ENCODE results near the gene GALNT16. TPM values are rescaled to one million over a fixed set of nuclear protein-coding genes. Genes with fewer than 3 reads are reported as not detected.

GALNT16 gene
- total and polyA plus RNA-seq, 2 donors (not counting 3 experiments of a cell fraction or from before 2014, with no cell fraction given) = 0.39 to 0.49 TPM

- no peak overlapping the region for H3K4me3 ChIP-seq (replicated peaks in 1 of 3; ENCODE audit: insufficient read depth in 1 of 3, low read depth in 1 of 3, low read length in 3 of 3)
- intact Hi-C loops (cut with micrococcal nuclease) (no loop called here), dilution Hi-C loops (cut with MboI; ENCODE audit: extremely low pct_ligation_motif_present, low sequenced_read_pairs) (no loop called here)
- H3K27ac ChIP-seq (ENCODE audit: insufficient read depth, low read depth, low read length) = no peak overlapping the region
- H3K4me2 ChIP-seq (ENCODE audit: insufficient read depth, low read length) = no peak overlapping the region
- H4K20me1 ChIP-seq (replicated peaks; ENCODE audit: control insufficient read depth, extremely low read depth, insufficient read depth, low read length) = no peaks in the 10 kb centered on the region
- CTCF ChIA-PET = interaction anchor here (2.3 kb wide), 1 partner anchor 16 kb away, joined by 7 read pairs; no protein-coding TSS in a partner anchor
- H2AFZ ChIP-seq (ENCODE audit: low read depth, low read length) = no peak overlapping the region
- POLR2A ChIA-PET = no interaction called here
- H3K9me1 ChIP-seq (replicated peaks; ENCODE audit: control insufficient read depth, extremely low read depth, insufficient read depth, low read length) = no peaks in the 10 kb centered on the region
- DNase-seq (ENCODE audit: low read depth, low spot score) (no peak), FAIRE-seq (no peak)
- no peak overlapping the region for H3K9ac ChIP-seq (replicated peaks; ENCODE audit: extremely low read depth, insufficient read depth, low read length)
- H3K27me3 ChIP-seq (ENCODE audit: control insufficient read depth in 2 of 2, insufficient read depth in 2 of 2, low read length in 2 of 2) = peaks cover 4 to 14% of the 10 kb centered on the region in 2 experiments
- no peaks in the 10 kb centered on the region for H3K4me1 ChIP-seq (ENCODE audit: control insufficient read depth, extremely low read depth, insufficient read depth, low read length)
- TF ChIP-seq CTCF (IDR thresholded peaks at IDR 0.05; ENCODE audit: extremely low read depth in 1 of 2, insufficient read depth in 1 of 2, low read depth in 1 of 2, low read length in 2 of 2) (no peak), FOS (IDR thresholded peaks at IDR 0.05; ENCODE audit: borderline replicate concordance, insufficient read depth, low read length) (no peak), POLR2A (IDR thresholded peaks at IDR 0.05; ENCODE audit: low read depth, low read length) (no peak), POLR2AphosphoS5 (IDR thresholded peaks at IDR 0.05; ENCODE audit: insufficient read depth, low read depth, low read length) (no peak), MYC (IDR thresholded peaks at IDR 0.05; ENCODE audit: low read depth, low read length) (no peak), EZH2 (IDR thresholded peaks at IDR 0.05; ENCODE audit: borderline replicate concordance, low read depth, low read length, severe bottlenecking) (no peak), MAX (IDR thresholded peaks at IDR 0.05; ENCODE audit: insufficient read depth, insufficient read length) (no peak), GATA2 (IDR thresholded peaks at IDR 0.05; ENCODE audit: insufficient read depth, insufficient read length, low read depth, low read length) (no peak), JUN (IDR thresholded peaks at IDR 0.05; ENCODE audit: borderline replicate concordance, insufficient read depth, insufficient read length, low read depth) (no peak)
- H3K79me2 ChIP-seq (ENCODE audit: control insufficient read depth, insufficient read depth, low read length) = no peaks in the 10 kb centered on the region
- no TSS peak for BruUV-seq (replicated peaks)
- H3K36me3 ChIP-seq (ENCODE audit: control insufficient read depth in 2 of 2, extremely low read depth in 1 of 2, insufficient read depth in 2 of 2, low read length in 2 of 2) = no peaks in the 10 kb centered on the region
- H3K9me3 ChIP-seq (replicated peaks; ENCODE audit: control insufficient read depth, insufficient read depth, low read length) = no peaks in the 10 kb centered on the region
Measured at GRCh38 chr14:69331206-69331605, 71.2 kb downstream of the GALNT16 start.

All from endothelial cell of umbilical vein (primary cell).